Mucosa of rectum (tissue), 2 donors: ENCODE results near the gene SPAG4.

Experiments
- H3K27ac ChIP-seq, 2 donors: one replicate each; pipeline ENCODE4 v1.7.0; 2013; ENCODE audit warnings: inconsistent platforms in 2 of 2, low read depth in 2 of 2, low read length in 2 of 2
- H3K27me3 ChIP-seq, 2 donors: one replicate each; pipeline ENCODE4 v1.7.0; 2013; ENCODE audit warnings: low read length in 2 of 2; ENCODE audit not compliant: control insufficient read depth in 2 of 2, insufficient read depth in 2 of 2
- H3K36me3 ChIP-seq, 2 donors: one replicate each; pipeline ENCODE4 v1.7.0; 2013; ENCODE audit warnings: low read length in 2 of 2; ENCODE audit not compliant: control insufficient read depth in 2 of 2, insufficient read depth in 2 of 2
- H3K4me1 ChIP-seq, 2 donors: one replicate each; pipeline ENCODE4 v1.7.0; 2013; ENCODE audit warnings: low read length in 2 of 2, mild to moderate bottlenecking in 1 of 2; ENCODE audit not compliant: control insufficient read depth in 2 of 2, insufficient read depth in 2 of 2
- H3K4me3 ChIP-seq, 2 donors: one replicate each; pipeline ENCODE4 v1.7.0; 2013; ENCODE audit warnings: low read length in 2 of 2
- H3K9ac ChIP-seq, 2 donors: one replicate each; pipeline ENCODE4 v1.7.0; 2013; ENCODE audit warnings: low read length in 2 of 2, low read depth in 1 of 2, mild to moderate bottlenecking in 1 of 2
- H3K9me3 ChIP-seq, 2 donors: one replicate each; pipeline ENCODE4 v1.7.0; 2013; ENCODE audit warnings: low read length in 2 of 2; ENCODE audit not compliant: control insufficient read depth in 2 of 2
- donor health status: healthy.
- donor health status: Normal muscosa, but diverticular disease.

SPAG4 gene

DNA sequence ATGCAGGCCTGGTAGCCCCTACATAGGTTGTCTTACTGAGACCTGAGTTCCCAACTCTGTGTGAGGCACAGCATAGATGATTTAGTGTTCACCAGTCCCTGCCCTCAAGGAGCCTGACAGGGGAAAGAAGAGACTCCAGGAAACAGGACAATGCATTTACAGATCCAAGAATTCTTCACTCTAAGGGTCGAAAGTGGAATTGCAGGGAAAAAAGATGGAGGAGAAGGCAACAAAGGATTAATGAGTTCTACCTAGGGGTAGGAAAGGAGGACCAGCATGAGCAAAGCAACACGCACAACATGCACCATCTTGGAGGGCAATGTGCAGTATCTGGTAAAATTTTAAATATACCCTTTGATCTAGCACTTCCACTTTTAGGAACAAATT lies 5.9 kb downstream of the SPAG4 start:
- Histone ChIP-seq H3K27ac (no peak overlapping the region), H3K27me3 (no peaks in the 10 kb centered on the region), H3K9ac (no peak overlapping the region), H3K36me3 (peaks cover 10 to 13% of the 10 kb centered on the region in 2 donors), H3K4me1 (peaks cover 24 to 28% of the 10 kb centered on the region in 2 donors), H3K4me3 (no peak overlapping the region), H3K9me3 (no peaks in the 10 kb centered on the region)

DNA sequence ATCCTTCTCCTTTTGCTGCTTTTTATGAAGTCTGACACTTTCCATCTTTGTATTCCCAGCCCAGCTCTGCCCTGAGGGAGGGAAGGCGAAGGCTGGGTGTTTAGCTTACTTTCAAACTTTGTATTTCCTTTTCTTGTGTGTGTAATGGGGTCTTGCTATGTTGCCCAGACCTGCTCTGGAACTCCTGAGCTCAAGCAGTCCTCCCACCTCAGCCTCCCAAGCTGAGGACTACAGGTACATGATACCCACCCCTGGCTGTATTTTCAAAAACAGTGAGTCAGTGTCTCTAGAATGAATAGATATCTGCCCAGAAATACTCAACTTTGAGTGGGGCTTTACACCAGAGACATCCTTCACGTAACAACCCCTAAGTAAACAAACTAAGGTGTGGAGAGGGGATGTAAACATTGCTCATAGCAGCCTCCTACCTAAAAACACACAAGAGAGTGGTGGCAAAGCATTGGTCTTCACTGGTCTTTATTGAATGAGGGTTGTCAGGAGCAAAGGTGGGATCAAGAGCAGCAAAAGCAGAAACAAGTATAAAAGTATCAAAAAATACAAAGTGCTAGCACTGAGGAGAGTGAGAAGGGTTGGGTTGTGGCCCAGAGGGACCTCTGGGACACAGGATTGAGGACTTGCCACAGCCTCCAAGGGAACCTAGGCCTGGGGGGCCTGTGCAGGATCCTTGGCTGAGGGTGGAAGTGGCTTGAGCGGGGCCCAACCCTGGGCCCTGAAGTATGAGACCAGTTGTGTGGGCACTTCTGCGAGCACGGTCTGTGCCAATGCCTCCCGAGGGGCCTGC lies 10.2 kb downstream of the SPAG4 start:
- Histone ChIP-seq H3K36me3 (peaks cover 26 to 44% of the 10 kb centered on the region in 2 donors), H3K4me3 (no peak overlapping the region), H3K27ac (no peak overlapping the region)

DNA sequence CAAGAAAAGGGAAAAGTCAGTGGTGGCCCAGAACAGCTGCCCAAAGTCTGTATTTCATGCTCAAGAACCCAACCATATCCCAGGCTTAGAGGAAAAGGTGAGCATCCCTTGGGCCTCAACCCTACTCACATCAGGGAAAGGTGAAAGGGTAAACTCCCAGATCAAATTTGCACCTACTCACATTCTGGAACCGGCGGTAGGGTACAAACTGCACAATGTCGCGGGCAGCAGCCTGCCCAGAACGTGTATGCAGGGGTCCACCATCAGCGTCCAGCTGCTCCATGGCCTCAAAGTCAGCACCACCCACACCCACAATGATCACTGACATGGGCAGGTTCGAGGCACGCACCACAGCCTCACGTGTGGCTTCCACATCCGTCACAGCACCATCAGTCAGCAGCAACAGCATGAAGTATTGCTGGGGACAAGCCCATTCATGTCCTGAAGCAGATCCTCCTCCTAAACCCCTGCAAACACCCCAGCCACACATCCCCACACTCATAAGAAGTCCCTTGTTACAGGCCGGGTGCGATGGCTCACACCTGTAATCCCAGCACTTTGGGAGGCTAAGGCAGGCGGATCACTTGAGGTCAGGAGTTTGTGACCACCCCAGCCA lies 10.9 kb downstream of the SPAG4 start:
- H3K27me3 ChIP-seq: no peaks in the 10 kb centered on the region

More for the DNA sequence above, 10.2 kb downstream of the SPAG4 start:
- H3K4me1 ChIP-seq: no peaks in the 10 kb centered on the region
- no peaks in the 10 kb centered on the region for H3K9me3 ChIP-seq
- no peak overlapping the region for H3K9ac ChIP-seq
- no peaks in the 10 kb centered on the region for H3K27me3 ChIP-seq

DNA sequence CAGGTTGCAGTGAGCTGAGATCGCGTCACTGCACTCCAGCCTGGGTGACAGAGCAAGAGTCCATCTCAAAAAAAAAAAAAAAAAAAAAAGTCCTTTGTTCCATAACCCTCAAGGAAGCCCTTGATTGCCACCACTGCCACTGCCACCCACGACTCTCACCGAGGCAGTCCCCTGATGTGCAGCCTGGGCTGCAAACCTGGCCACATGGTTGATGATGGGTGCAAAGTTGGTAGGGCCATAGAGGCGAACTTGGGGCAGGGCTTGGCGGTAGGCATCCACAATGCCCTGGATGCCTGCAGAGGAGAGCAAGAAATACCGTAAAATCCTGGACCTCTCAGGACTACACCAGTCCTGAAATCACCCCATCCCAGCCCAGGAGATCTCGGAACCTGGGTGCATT lies 11.5 kb downstream of the SPAG4 start:
- Histone ChIP-seq H3K4me3 (no peak overlapping the region), H3K27me3 (no peaks in the 10 kb centered on the region), H3K36me3 (peaks cover 34 to 57% of the 10 kb centered on the region in 2 donors), H3K9ac (no peak overlapping the region), H3K27ac (no peak overlapping the region), H3K9me3 (no peaks in the 10 kb centered on the region), H3K4me1 (no peaks in the 10 kb centered on the region)

More for the DNA sequence above, 10.9 kb downstream of the SPAG4 start:
- no peak overlapping the region for H3K27ac ChIP-seq
- H3K4me3 ChIP-seq: no peak overlapping the region
- H3K36me3 ChIP-seq: peaks cover 33 to 51% of the 10 kb centered on the region in 2 donors
- no peak overlapping the region for H3K9ac ChIP-seq
- no peaks in the 10 kb centered on the region for H3K4me1 ChIP-seq
- no peaks in the 10 kb centered on the region for H3K9me3 ChIP-seq

DNA sequence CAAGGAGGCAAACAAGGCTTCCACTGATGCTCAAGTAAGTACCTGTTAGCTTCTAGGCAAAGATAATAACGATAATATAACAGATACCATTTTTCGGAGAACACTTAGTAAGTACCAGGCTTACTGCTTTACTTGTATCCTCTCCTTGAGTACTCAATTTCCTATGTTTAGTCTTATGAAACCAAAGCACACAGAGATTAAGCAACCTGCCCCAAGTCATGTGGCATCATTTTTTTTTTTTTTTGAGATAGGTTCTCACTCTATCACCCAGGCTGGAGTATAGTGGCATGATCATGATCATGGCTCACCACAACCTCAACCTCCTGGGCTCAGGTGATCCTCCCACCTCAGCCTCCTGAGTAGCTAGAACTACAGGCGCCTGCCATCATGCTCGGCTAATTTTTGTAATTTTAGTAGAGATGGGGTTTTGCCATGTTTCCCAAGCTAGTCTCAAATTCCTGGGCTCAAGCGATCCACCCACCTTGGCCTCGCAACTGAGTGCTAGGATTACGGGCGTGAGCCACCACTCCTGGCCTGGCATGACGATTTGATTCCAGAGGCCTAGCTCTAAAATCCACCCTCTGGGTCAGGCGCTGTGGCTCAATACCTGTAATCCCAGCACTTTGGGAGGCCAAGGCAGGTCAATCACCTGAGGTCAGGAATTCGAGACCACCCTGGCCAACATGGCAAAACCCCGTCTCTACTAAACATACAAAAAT lies 14.0 kb downstream of the SPAG4 start:
- Histone ChIP-seq H3K9ac (no peak overlapping the region), H3K4me1 (no peaks in the 10 kb centered on the region), H3K27me3 (no peaks in the 10 kb centered on the region), H3K9me3 (no peaks in the 10 kb centered on the region), H3K4me3 (no peak overlapping the region), H3K36me3 (peaks cover 34 to 62% of the 10 kb centered on the region in 2 donors), H3K27ac (no peak overlapping the region)

DNA sequence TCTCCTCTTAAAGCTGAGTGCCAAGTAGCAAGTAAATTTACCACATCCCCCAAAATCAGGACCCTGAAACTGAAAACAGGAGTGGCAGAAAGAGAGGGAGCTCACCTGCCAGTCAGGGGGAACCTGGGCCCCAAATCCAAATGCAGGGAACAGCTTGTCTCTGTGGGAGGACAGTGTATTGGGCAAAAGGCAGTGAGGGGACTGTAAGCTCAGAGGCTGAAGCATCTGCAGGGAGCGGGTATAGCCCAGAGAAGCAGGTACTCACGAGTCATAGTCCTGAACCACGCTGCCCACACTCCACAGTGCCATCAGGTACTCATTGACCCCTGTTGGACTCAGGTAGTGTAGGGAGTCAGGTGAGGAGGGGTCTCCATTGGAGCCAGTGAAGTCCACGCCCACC lies 15.0 kb downstream of the SPAG4 start:
- Histone ChIP-seq H3K4me3 (no peak overlapping the region), H3K27me3 (no peaks in the 10 kb centered on the region), H3K9me3 (no peaks in the 10 kb centered on the region), H3K36me3 (peaks cover 33 to 58% of the 10 kb centered on the region in 2 donors), H3K9ac (no peak overlapping the region), H3K27ac (no peak overlapping the region), H3K4me1 (no peaks in the 10 kb centered on the region)

DNA sequence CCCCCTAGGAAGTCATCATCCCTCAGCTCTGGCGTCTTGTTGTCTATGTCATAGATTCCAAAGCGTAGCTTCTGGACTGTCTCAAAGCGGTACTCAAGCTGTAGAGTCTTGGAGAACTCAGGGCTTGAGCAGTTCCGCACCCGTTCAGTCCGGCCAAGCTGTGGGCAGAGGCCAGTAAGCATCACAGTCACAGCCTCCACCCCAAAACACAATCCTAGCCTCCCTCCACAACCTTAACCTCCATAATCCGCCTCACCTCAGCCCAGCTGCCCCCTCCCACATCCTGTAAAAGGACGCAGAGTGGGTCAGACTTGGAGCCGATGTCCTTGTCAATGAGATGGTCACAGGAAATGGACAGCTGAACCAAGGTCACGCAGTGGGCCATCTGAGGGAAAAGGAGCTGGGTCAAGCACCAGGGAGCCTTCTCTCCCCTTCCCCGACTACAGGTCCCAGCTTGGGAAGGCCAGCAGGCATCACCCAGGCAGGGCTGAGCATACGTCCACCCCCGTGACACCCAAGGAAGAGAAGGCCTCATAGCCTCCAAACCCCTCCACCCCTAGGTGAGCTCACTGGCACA lies 17.0 kb downstream of the SPAG4 start:
- Histone ChIP-seq H3K9ac (no peak overlapping the region), H3K27me3 (no peaks in the 10 kb centered on the region), H3K4me3 (no peak overlapping the region), H3K9me3 (no peaks in the 10 kb centered on the region), H3K4me1 (no peaks in the 10 kb centered on the region), H3K27ac (no peak overlapping the region), H3K36me3 (peaks cover 22 to 41% of the 10 kb centered on the region in 2 donors)

DNA sequence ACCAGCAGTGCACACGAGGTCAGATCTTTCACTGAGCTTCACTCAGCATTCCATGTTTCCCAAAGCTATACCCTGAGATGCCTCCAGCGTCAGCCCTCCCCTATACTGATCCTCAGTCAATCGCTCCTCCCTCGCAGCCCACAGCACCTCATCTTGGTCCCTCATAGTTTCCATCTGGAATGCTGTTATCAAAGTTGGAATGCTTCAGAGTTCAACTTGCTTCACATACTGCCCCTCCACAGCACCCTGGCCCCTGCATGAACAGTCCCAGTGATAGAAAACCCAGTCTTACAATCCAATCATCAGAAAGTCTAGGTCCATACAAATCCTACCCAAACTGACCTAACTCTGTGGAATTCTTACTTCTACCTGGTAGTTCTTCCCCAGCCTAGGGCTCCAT lies 20.0 kb downstream of the SPAG4 start:
- Histone ChIP-seq H3K4me1 (no peaks in the 10 kb centered on the region), H3K27me3 (no peaks in the 10 kb centered on the region), H3K27ac (no peak overlapping the region), H3K9me3 (no peaks in the 10 kb centered on the region), H3K9ac (no peak overlapping the region), H3K36me3 (peaks cover 10 to 19% of the 10 kb centered on the region in 2 donors), H3K4me3 (no peak overlapping the region)

DNA sequence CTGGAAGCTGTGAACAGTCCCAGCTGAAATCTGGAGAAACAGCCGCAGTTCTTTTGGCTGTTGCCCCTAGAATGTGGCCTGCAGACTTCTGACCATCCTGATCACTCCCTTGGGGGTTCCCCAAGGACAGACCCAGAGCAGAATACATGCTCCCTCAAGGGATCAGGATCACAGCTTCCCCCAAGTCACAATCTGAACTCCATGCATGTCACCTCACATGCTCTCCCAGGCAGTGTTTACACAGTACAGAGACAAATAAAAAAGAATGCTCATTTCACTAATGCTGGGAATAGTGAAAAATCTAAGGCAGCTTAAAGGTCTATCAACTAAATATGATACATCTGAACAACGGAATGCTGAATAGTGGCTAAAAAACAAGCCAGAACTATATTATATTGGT lies 20.5 kb downstream of the SPAG4 start:
- Histone ChIP-seq H3K27me3 (no peaks in the 10 kb centered on the region), H3K4me3 (no peak overlapping the region), H3K27ac (no peak overlapping the region), H3K9ac (no peak overlapping the region), H3K36me3 (peaks cover 6 to 15% of the 10 kb centered on the region in 2 donors), H3K4me1 (no peaks in the 10 kb centered on the region), H3K9me3 (no peaks in the 10 kb centered on the region)

DNA sequence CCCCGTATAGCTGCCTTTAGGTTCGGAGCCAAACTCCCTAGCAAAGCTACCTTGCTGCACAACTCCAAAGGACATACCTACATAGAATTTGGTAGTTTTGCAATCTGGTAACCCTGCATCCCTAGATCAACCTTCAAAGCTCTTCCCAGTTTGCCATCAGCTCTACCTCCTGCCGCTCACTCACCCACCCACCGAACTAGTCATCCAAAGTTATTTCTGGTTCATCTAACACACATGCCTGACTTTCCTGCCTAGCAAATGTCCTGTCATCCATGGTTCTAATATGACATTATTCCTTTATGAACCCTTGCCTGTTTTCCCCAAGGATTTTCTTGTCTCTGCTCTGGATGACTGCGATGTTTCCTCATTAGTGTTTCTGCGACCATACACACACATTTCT lies 21.6 kb downstream of the SPAG4 start:
- no peak overlapping the region for H3K27ac ChIP-seq

More for the DNA sequence above, 21.6 kb downstream of the SPAG4 start:
- Histone ChIP-seq H3K9me3 (no peaks in the 10 kb centered on the region), H3K4me1 (no peaks in the 10 kb centered on the region), H3K27me3 (no peaks in the 10 kb centered on the region), H3K36me3 (peaks cover 0 to 3% of the 10 kb centered on the region in 2 donors), H3K9ac (no peak overlapping the region), H3K4me3 (no peak overlapping the region)
